Measurements from ENCODE around the gene ATP1B4. TPM values are rescaled to one million over a fixed set of nuclear protein-coding genes. Genes with fewer than 3 reads are reported as not detected.

ATP1B4 gene
- total RNA-seq, 5 donors from 2014 or later (not counting 1 experiment from before 2014, with no cell fraction given) = not detected

DNA sequence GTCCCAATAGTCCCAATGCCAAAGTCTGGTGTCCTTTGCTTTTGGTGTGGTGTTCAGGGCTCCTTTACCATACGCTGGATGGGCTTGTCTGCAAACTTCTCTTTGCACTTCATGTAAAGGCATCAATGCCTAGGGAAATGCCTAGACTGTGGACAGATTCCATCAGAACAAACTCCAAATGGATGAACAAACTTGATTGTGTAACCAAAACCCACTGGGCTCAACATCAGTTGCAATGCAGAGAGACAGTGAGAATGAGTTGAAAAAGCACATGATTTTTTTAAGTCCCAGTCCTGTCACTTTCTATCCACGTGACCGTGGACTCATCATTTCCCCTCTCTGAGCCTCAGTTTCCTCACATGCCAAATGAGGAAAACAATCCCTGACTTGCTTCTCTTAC, 4.9 kb downstream of the ATP1B4 start:
- H3K27me3 ChIP-seq (replicated peaks in 1 of 2; ENCODE audit: control insufficient read depth in 2 of 2, extremely low read depth in 1 of 2, insufficient read depth in 2 of 2, low read length in 1 of 2) = peaks cover 0 to 5% of the 10 kb centered on the region in 2 experiments
- H3K4me1 ChIP-seq (ENCODE audit: control insufficient read depth in 1 of 2, extremely low read depth in 1 of 2, insufficient read depth in 2 of 2, low read length in 2 of 2) = no peaks in the 10 kb centered on the region
- ChIA-PET CTCF (no interaction called here), POLR2A (no interaction called here)
- no peak overlapping the region for H3K4me3 ChIP-seq (ENCODE audit: control insufficient read depth in 1 of 2, extremely low read depth in 1 of 2, low read length in 1 of 2)
- WGBS (ENCODE audit: insufficient coverage) = no CpG with 5 or more reads among the region's 3 CpGs
- peaks cover 0 to 14% of the 10 kb centered on the region in 2 donors for H3K27me3 Mint-ChIP-seq
- no peaks in the 10 kb centered on the region for H3K9me3 Mint-ChIP-seq
- H3K27ac Mint-ChIP-seq = no peak overlapping the region
- H3K4me1 Mint-ChIP-seq = no peaks in the 10 kb centered on the region
- ATAC-seq (replicated peaks in 1 of 4) (no peak), DNase-seq (no peak)
- no peaks in the 10 kb centered on the region for H3K36me3 Mint-ChIP-seq
- no peak overlapping the region for H3K27ac ChIP-seq (ENCODE audit: low read length)
- H3K36me3 ChIP-seq (ENCODE audit: control insufficient read depth in 2 of 2, extremely low read depth in 1 of 2, insufficient read depth in 1 of 2, low read length in 1 of 2) = no peaks in the 10 kb centered on the region
- no peaks in the 10 kb centered on the region for H3K9me3 ChIP-seq
- no peak overlapping the region for H3K4me3 Mint-ChIP-seq

DNA sequence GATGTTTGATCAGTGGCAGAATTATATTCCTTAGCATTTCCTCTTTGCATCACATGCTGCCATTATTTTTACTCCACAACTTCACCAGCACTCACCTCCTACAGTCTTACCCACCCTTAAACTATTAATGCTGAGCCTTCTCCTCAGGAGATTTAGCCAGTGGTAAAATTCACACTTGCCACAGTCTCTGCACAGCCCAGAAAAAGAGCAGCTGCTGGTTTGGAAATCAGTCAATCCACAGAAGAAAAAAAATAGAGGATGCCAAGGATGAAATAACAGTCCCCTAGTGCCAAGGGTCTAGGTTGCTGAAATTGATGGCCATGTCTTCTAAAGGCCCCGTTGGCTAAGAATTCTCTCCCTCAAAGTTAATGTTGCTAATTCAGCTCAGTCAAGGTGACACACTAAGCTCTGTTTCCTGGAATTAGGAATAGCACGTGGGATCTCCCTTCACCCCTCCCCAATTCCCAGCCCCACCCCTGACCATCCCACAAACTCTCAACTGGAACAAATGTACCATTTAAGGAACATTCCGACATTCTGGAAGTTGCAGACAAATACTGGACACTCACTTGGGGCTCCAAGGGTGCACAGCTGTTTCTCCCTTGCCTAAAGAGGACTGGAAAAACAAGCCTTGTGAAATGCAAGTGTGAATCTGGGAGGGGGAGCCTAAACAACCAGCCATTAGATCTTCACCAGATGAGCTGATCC, 5.7 kb downstream of the ATP1B4 start:
- CTCF ChIA-PET = interaction anchor here in 1 of 2 donors (0.8 kb wide), 1 partner anchor 109 kb away, joined by 3 read pairs; no protein-coding TSS in a partner anchor
- Histone ChIP-seq H3K9me3 (no peaks in the 10 kb centered on the region), H3K27me3 (replicated peaks in 1 of 2; ENCODE audit: control insufficient read depth in 2 of 2, extremely low read depth in 1 of 2, insufficient read depth in 2 of 2, low read length in 1 of 2) (no peaks in the 10 kb centered on the region), H3K27ac (ENCODE audit: low read length) (no peak overlapping the region), H3K4me3 (ENCODE audit: control insufficient read depth in 1 of 2, extremely low read depth in 1 of 2, low read length in 1 of 2) (no peak overlapping the region), H3K36me3 (ENCODE audit: control insufficient read depth in 2 of 2, extremely low read depth in 1 of 2, insufficient read depth in 1 of 2, low read length in 1 of 2) (no peaks in the 10 kb centered on the region), H3K4me1 (ENCODE audit: control insufficient read depth in 1 of 2, extremely low read depth in 1 of 2, insufficient read depth in 2 of 2, low read length in 2 of 2) (no peaks in the 10 kb centered on the region)
- H3K4me3 Mint-ChIP-seq = no peak overlapping the region
- H3K36me3 Mint-ChIP-seq = no peaks in the 10 kb centered on the region
- DNase-seq = no peak
- no peaks in the 10 kb centered on the region for H3K9me3 Mint-ChIP-seq
- H3K27me3 Mint-ChIP-seq = peaks cover 0 to 16% of the 10 kb centered on the region in 2 donors
- POLR2A ChIA-PET = no interaction called here
- no peak overlapping the region for H3K27ac Mint-ChIP-seq
- ATAC-seq (replicated peaks in 1 of 4) = no peak
- H3K4me1 Mint-ChIP-seq = no peaks in the 10 kb centered on the region
- WGBS (ENCODE audit: insufficient coverage) = 67% methylated on average over 1 of the region's 3 CpGs

DNA sequence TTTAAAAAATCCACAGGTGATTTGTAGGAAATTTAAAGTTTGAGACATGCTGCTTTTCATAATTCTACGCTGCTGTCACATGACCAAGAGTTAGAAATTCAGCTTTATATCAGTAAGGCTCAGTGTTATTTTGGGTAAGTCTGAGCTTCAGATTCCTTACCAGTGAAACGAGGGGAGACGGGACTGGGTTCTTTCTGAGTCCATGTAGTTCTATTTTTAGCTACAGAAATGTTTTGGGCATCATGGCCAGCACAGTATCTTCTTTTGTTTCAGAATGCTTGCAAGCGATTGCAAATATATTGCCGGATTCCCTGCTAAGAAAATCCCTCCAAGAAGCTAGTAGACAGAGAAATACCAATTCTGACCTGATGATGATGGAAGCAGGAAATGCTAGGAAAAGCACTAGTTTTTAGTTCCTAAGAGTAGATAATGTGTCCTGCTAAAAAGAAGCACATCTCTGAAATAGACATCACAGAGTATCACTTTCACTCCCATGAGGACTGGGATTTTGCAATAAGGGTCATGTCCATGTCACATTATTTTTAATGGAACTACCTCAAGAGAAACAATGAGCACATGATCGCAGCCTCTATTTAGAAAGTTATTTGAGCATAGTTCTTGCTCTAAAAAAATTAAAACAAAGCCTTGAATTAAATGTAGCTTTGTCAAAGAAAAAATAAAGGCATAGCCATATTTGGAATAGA, 10.9 kb downstream of the ATP1B4 start:
- no peaks in the 10 kb centered on the region for H3K9me3 Mint-ChIP-seq
- no peaks in the 10 kb centered on the region for H3K4me1 ChIP-seq (ENCODE audit: control insufficient read depth in 1 of 2, extremely low read depth in 1 of 2, insufficient read depth in 2 of 2, low read length in 2 of 2)
- no peak overlapping the region for H3K27ac ChIP-seq (ENCODE audit: low read length)
- ChIA-PET CTCF (interaction anchor here in 1 of 2 donors (0.6 kb wide), 1 partner anchor 19 kb away, joined by 3 read pairs; no protein-coding TSS in a partner anchor), POLR2A (no interaction called here)
- H3K4me3 Mint-ChIP-seq = no peak overlapping the region
- H3K36me3 Mint-ChIP-seq = no peaks in the 10 kb centered on the region
- H3K27ac Mint-ChIP-seq = no peak overlapping the region
- no CpG with 5 or more reads among the region's 6 CpGs for WGBS (ENCODE audit: insufficient coverage)
- no peaks in the 10 kb centered on the region for H3K36me3 ChIP-seq (ENCODE audit: control insufficient read depth in 2 of 2, extremely low read depth in 1 of 2, insufficient read depth in 1 of 2, low read length in 1 of 2)
- no peaks in the 10 kb centered on the region for H3K9me3 ChIP-seq
- H3K4me1 Mint-ChIP-seq = no peaks in the 10 kb centered on the region
- H3K4me3 ChIP-seq (ENCODE audit: control insufficient read depth in 1 of 2, extremely low read depth in 1 of 2, low read length in 1 of 2) = no peak overlapping the region
- DNase-seq = no peak
- no peak for ATAC-seq (replicated peaks in 1 of 4)
- peaks cover 0 to 12% of the 10 kb centered on the region in 2 donors for H3K27me3 Mint-ChIP-seq
- H3K27me3 ChIP-seq (replicated peaks in 1 of 2; ENCODE audit: control insufficient read depth in 2 of 2, extremely low read depth in 1 of 2, insufficient read depth in 2 of 2, low read length in 1 of 2) = peaks cover 0 to 4% of the 10 kb centered on the region in 2 experiments

DNA sequence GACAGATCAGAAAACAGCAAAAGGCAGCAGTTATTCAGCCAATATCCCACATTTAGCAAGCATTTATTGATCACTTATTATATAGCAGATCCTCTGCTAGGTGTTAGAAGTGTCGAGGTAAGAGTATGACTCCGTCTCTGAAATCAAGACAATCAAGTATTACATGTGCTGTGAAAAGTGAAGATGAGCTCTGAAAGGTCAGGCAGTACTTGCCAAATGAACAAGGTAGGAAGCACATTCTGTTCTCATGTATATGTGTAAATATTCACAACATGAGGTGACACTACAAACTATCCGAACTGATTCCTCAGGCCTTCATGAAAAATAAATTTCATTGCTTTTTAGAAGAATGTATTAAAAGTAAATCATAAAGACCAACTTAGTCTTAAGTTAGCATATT, 15.3 kb downstream of the ATP1B4 start:
- no peak for ATAC-seq (replicated peaks in 1 of 4)
- Mint-ChIP-seq H3K4me1 (peaks cover 6 to 8% (median 8%) of the 10 kb centered on the region in 3 donors), H3K36me3 (no peaks in the 10 kb centered on the region), H3K27me3 (peaks cover 4 to 17% of the 10 kb centered on the region in 2 donors), H3K27ac (no peak overlapping the region), H3K9me3 (no peaks in the 10 kb centered on the region), H3K4me3 (no peak overlapping the region)
- H3K27me3 ChIP-seq (replicated peaks in 1 of 2; ENCODE audit: control insufficient read depth in 2 of 2, extremely low read depth in 1 of 2, insufficient read depth in 2 of 2, low read length in 1 of 2) = peaks cover 0 to 4% of the 10 kb centered on the region in 2 experiments
- H3K27ac ChIP-seq (ENCODE audit: low read length) = no peak overlapping the region
- POLR2A ChIA-PET = no interaction called here
- CTCF ChIA-PET = interaction anchor here in 1 of 2 donors (0.6 kb wide), 1 partner anchor 98 kb away, joined by 6 read pairs; no protein-coding TSS in a partner anchor
- no peaks in the 10 kb centered on the region for H3K4me1 ChIP-seq (ENCODE audit: control insufficient read depth in 1 of 2, extremely low read depth in 1 of 2, insufficient read depth in 2 of 2, low read length in 2 of 2)
- no peak overlapping the region for H3K4me3 ChIP-seq (ENCODE audit: control insufficient read depth in 1 of 2, extremely low read depth in 1 of 2, low read length in 1 of 2)
- no CpG with 5 or more reads among the region's 3 CpGs for WGBS (ENCODE audit: insufficient coverage)
- DNase-seq = no peak
- no peaks in the 10 kb centered on the region for H3K9me3 ChIP-seq
- H3K36me3 ChIP-seq (ENCODE audit: control insufficient read depth in 2 of 2, extremely low read depth in 1 of 2, insufficient read depth in 1 of 2, low read length in 1 of 2) = no peaks in the 10 kb centered on the region

DNA sequence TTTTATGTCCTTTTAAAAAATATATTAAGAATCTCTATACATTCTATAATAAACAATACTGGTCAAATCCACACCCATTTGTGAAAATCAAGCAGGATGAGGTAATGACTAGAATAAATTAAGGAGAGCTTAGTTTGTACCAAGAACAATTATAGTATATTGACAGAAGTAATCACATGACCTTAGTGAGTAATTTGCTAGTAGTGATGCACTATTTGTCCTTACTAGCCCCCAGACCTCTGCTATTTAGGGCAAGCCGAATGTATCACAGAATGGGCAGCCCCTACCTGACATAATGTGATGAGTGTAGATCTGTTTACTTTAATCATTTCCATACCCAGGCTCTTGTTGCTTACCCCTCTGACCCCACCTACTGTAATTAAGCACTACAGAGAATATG, 15.8 kb downstream of the ATP1B4 start:
- H3K4me3 Mint-ChIP-seq = no peak overlapping the region
- Histone ChIP-seq H3K4me1 (ENCODE audit: control insufficient read depth in 1 of 2, extremely low read depth in 1 of 2, insufficient read depth in 2 of 2, low read length in 2 of 2) (no peaks in the 10 kb centered on the region), H3K9me3 (no peaks in the 10 kb centered on the region), H3K27me3 (replicated peaks in 1 of 2; ENCODE audit: control insufficient read depth in 2 of 2, extremely low read depth in 1 of 2, insufficient read depth in 2 of 2, low read length in 1 of 2) (peaks cover 0 to 4% of the 10 kb centered on the region in 2 experiments), H3K4me3 (ENCODE audit: control insufficient read depth in 1 of 2, extremely low read depth in 1 of 2, low read length in 1 of 2) (no peak overlapping the region), H3K36me3 (ENCODE audit: control insufficient read depth in 2 of 2, extremely low read depth in 1 of 2, insufficient read depth in 1 of 2, low read length in 1 of 2) (no peaks in the 10 kb centered on the region), H3K27ac (ENCODE audit: low read length) (no peak overlapping the region)
- no peaks in the 10 kb centered on the region for H3K36me3 Mint-ChIP-seq
- DNase-seq (no peak), ATAC-seq (replicated peaks in 1 of 4) (no peak)
- H3K27ac Mint-ChIP-seq = no peak overlapping the region
- no CpG with 5 or more reads among the region's 1 CpG for WGBS (ENCODE audit: insufficient coverage)
- peaks cover 4 to 14% of the 10 kb centered on the region in 2 donors for H3K27me3 Mint-ChIP-seq
- POLR2A ChIA-PET = no interaction called here
- peaks cover 6 to 8% (median 8%) of the 10 kb centered on the region in 3 donors for H3K4me1 Mint-ChIP-seq
- no peaks in the 10 kb centered on the region for H3K9me3 Mint-ChIP-seq
- CTCF ChIA-PET = interaction anchor here in 1 of 2 donors (0.6 kb wide), 1 partner anchor 97 kb away, joined by 6 read pairs; no protein-coding TSS in a partner anchor

DNA sequence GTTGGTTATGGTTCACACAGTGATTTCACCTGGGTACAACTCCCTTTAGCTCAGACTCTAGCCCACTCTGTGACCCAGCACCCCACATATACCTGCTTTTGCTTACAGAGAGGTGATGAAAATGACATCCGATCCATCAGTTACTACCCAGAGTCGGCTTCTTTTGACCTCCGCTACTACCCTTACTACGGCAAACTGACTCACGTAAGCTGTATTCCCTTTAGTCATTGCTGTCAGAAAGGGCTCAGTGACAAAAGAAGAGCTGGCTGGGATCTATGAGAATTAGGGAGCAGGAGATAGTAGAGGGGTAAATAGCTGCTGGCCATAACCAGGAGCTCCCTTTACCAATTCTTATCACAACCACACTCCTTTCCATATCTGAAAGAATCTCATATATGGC, 16.7 kb downstream of the ATP1B4 start:
- Histone ChIP-seq H3K36me3 (ENCODE audit: control insufficient read depth in 2 of 2, extremely low read depth in 1 of 2, insufficient read depth in 1 of 2, low read length in 1 of 2) (no peaks in the 10 kb centered on the region), H3K27me3 (replicated peaks in 1 of 2; ENCODE audit: control insufficient read depth in 2 of 2, extremely low read depth in 1 of 2, insufficient read depth in 2 of 2, low read length in 1 of 2) (peaks cover 0 to 4% of the 10 kb centered on the region in 2 experiments), H3K4me1 (ENCODE audit: control insufficient read depth in 1 of 2, extremely low read depth in 1 of 2, insufficient read depth in 2 of 2, low read length in 2 of 2) (no peaks in the 10 kb centered on the region), H3K9me3 (no peaks in the 10 kb centered on the region), H3K27ac (ENCODE audit: low read length) (no peak overlapping the region), H3K4me3 (ENCODE audit: control insufficient read depth in 1 of 2, extremely low read depth in 1 of 2, low read length in 1 of 2) (no peak overlapping the region)
- no peak for ATAC-seq (replicated peaks in 1 of 4)
- H3K9me3 Mint-ChIP-seq = no peaks in the 10 kb centered on the region
- ChIA-PET POLR2A (no interaction called here), CTCF (interaction anchor here in 1 of 2 donors (0.5 to 0.6 kb wide), 2 partner anchors 68 to 319 kb away, joined by 3 read pairs; no protein-coding TSS in a partner anchor)
- peaks cover 6 to 8% (median 8%) of the 10 kb centered on the region in 3 donors for H3K4me1 Mint-ChIP-seq
- no CpG with 5 or more reads among the region's 5 CpGs for WGBS (ENCODE audit: insufficient coverage)
- no peak for DNase-seq
- H3K27ac Mint-ChIP-seq = no peak overlapping the region
- no peaks in the 10 kb centered on the region for H3K36me3 Mint-ChIP-seq
- H3K27me3 Mint-ChIP-seq = peaks cover 4 to 14% of the 10 kb centered on the region in 2 donors
- no peak overlapping the region for H3K4me3 Mint-ChIP-seq
